ENCODE results near the gene ZNF433.

- TF ChIP-seq, protein P1, sequence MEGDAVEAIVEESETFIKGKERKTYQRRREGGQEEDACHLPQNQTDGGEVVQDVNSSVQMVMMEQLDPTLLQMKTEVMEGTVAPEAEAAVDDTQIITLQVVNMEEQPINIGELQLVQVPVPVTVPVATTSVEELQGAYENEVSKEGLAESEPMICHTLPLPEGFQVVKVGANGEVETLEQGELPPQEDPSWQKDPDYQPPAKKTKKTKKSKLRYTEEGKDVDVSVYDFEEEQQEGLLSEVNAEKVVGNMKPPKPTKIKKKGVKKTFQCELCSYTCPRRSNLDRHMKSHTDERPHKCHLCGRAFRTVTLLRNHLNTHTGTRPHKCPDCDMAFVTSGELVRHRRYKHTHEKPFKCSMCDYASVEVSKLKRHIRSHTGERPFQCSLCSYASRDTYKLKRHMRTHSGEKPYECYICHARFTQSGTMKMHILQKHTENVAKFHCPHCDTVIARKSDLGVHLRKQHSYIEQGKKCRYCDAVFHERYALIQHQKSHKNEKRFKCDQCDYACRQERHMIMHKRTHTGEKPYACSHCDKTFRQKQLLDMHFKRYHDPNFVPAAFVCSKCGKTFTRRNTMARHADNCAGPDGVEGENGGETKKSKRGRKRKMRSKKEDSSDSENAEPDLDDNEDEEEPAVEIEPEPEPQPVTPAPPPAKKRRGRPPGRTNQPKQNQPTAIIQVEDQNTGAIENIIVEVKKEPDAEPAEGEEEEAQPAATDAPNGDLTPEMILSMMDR (IDR thresholded peaks at IDR 0.05 in 4 of 5, conservative IDR thresholded peaks at IDR 0.05 in 1 of 5): no peak
- no peak for TF ChIP-seq POLR2A (IDR thresholded peaks at IDR 0.05)
Observed at GRCh38 chr19:11979527-11979926, 56.0 kb downstream of the ZNF433 start.

Data from gastrocnemius medialis (tissue), 4 donors.